Activated CD4-positive, alpha-beta T cell treated with anti-CD3 and anti-CD28 coated beads, Interleukin-2, amount 50 U/mL, for 48 hours (primary cell): ENCODE data around the gene SLAMF9.

Experiments
- DNase-seq, 2 experiments: peaks; one replicate each; pipeline ENCODE4 v3.0.0-alpha.2; 2020

SLAMF9 gene

DNA sequence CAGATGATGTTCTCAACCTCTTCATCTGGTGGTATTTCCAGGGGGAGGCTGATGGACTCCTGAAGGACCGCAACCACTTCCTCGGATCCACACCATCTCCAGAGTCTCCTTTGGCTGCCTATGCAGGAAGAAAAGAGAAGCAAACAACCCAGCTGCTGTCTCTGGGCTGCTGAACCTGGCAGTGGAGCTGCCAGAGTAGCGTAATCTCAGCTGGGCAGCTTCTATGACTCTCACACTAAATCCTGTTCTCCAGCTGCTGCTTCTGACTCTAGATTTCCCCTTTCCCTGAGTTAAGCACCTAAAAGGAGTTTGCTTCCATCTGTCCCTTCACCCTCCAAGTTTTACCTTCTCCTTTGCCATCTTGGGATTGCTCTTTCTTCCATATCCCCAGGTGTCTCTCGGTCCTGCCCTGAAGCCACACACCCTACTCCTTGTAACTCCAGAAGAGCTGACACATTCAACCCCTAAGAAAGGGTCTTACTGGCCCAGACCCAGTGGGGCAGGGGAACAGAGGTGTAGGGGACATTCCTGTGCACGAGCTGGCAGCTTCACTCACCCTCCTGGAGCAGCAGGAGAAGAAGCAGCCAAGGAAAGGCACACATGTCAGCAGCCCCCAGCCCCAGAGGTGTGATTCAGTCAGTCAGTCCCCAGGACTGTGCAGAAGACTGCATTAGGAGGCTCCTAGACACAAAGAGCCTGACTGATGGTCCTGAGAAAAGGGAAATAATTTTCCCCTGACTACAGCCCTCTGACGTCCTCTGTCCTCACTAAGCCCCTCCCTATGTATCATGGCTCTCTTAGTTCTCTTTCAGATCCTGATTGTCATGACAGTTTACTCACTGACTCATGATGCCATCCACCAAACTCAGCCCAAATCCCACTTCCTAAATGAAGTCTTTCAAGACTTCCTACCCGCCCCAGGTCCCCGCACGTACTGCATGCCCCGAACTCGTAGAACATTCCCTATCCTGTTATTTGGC is at the start of gene SLAMF9:
Gene SLAMF9 (minus strand): TSS at position 702 of the 980 bp plus-strand sequence. CDS start 100 bp downstream, at position 602.
- no peak for DNase-seq

DNA sequence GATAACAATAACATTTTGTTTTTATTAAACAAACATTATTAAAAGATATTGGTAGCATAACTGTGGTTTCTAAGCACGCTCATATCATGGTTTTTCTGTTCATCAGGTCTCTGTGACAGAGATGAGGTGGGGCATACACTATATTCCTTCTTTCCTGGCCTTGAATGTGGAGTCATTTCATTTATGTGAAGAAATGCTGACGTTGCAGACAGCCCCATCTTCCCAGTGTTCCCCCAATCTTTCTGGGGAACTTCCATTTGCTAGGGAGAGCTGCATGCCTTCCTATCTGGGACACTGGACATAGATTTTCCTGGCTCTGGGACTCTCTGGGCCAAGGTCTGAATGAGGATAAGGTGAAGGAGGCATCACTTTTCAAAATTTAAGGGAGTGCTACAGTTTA is 47.4 kb upstream of the SLAMF9 start:
- DNase-seq = no peak

DNA sequence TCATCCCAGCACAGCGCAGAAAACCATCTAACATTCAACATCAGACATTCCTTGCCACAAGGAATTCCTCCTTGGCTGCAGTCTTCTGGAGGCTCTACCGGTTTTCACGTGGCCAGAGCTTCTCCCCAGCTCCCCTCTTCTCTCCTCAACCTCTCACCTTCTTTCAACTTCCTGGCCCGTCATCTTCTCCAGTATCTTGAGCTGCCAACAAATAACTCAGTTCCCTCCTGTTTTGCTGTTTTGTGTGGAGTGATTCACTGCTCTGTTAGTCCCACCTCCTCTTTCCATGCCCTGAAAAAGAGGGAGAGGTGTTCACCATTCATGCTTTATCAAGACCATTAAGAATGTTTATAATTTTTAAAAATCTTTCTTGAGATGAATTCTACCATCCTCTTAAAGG is 45.2 kb upstream of the SLAMF9 start:
- DNase-seq = no peak

DNA sequence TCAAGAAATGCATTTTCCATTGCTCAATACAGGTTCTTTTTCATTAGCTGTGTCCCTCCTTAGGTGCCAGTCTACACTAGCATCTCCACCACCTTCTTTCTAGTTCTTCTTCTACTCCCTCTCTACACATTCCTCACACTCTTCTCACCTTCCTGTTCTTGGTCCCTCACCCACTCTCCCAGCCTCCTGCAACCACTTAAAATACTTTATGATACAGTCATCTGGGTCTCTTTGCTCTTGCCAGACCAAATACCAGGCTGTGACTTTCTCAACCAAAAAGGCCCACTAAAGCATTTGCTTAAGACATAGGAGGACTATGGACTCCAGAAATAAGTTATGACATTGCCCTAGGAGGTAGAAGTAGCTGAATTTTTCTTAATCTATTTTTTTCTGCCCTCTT is 42.6 kb upstream of the SLAMF9 start:
- no peak for DNase-seq

DNA sequence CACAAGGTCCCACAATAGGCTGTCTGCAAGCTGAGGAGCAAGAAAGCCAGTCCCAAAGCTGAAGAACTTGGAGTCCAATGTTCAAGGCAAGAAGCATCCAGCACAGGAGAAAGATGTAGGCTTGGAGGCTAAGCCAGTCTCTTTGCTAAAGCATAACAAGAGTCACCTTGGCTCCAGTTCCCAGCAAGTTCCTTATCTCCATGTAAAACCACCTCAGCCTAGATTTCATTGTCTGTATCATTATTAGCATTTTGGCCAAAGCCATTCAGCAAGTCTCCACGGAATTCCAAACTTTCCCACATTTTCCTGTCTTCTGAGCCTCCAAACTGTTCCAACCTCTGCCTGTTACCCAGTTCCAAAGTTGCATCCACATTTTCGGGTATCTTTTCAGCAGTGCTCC is 40.9 kb upstream of the SLAMF9 start:
- no peak for DNase-seq

DNA sequence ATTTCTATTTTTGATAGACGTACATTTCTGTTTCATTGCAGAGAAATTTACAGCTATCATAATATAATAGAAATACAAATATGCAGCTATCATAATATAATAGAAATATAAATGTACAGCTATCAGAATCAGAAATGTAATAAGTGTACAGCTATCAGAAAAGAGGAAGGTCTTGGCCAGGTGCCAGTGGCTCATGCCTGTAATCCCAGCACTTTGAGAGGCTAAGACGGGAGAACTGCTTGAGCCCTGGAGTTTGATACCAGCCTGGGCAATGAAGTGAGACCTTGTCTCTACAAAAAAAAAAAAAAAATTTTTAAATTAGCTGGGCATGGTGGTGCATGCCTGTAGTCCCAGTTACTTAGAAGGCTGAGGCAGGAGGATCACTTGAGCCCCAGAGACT is 39.9 kb upstream of the SLAMF9 start:
- no peak for DNase-seq

DNA sequence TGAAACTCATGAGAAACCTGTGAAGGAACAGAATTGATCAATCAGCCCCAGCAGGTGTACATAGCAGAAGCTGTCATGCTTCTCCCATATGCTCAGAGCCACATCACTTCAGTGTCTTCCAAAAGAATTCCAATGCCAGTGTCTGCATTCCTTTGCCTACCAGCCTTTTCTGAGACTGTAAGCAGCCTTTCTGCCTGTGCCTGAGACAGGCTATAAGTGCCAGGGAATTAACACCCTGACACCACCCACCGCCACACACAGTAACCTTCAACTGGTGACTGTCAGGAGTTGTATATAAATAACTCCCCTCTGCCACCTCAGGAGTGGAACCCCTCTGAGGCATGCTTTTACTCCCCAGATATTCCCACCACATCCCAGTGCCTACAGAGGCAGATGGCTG is 38.1 kb upstream of the SLAMF9 start:
- DNase-seq = no peak

DNA sequence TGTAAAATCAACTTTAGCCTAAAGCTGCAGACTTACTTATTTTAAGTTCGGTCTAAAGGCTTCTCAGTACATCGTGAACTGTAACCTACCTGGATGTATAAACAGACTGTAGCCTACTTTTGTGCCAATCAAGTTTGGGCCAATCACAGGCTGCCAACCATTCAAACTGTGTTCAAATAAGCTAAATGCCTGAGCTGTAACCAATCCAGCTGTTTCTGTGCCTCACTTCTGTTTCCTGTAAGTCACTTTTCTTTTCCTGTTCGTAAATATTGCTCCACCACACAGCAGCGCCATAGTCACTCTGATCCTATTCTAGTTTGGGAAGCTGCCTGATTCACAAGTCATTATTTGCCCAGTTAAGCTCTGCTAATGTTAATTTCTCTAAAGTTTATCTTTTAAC is 37.5 kb upstream of the SLAMF9 start:
- no peak for DNase-seq

DNA sequence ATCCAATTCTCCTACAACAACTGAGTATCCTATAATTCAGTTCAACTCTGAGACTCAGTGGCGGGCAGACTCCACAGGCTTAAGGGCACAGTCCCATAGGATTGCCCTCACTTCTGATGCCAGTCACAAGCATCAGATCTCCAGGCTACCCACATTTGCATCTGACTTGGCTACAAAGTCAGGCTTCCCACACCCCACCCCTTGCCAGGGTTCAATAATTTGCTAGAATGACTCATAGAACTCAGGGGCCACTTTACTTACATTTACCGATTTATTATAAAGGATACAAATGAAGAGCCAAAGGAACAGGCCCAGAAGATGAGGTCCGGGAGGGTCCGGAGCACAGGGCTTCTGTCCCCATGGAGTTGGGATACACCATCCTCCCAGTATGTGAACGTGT is 36.0 kb upstream of the SLAMF9 start:
- no peak for DNase-seq

DNA sequence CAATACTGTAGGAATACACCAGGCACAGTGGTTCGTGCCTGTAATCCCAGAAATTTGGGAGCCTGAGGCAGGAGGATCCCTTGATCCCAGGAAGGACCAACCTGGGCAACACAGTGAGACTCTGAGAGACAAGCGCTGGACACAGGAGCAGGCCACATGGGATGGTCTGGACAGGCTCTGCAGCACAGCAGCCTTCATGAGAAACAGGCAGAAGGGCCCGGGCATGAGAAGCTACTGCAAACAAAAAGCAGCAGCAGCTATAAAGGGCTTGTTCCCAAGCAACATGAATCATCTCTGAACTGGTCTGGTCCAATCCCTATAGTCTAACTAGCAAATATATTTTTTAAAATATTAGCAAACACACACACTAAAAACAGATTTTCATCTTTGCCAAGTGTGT is 35.5 kb upstream of the SLAMF9 start:
- DNase-seq = no peak

DNA sequence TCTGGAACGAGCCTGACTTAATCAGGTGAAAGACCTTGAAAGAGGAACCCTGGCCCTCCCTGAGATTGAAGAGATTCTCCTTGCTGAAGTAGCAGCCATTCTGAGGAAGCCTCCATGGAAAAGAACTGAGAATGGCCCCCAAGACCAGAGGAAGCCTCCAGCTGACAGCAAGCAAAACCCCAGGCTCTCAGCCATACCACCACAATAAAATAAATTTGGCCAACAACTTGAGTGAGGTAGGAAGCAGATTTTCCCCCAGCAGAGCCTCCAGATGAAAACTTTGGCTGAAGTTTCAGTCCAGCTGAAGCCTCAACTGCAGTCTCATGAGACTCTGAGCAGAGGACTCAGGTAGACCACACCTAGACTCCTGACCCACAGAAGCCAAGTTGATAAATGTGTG is 34.0 kb upstream of the SLAMF9 start:
- no peak for DNase-seq

DNA sequence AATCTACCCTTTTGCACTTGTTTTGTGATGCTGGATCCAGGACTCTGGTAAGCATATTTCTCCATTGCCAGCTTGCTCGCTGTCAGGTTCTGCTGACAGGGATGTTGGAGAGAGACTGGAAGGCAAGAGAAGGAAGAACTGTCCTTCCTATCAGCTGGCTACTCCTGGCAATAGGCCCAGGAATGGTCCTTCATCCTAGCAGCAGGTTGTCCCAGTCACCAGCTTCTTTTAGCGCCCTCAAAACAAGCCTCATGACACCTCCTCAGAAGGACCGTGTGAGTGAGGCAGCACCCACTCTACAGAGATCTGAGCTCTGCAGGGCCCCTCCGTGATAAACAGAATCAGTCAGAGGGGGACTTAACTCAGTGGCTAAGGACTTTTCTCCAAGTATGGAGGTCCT is 33.1 kb upstream of the SLAMF9 start:
- no peak for DNase-seq

DNA sequence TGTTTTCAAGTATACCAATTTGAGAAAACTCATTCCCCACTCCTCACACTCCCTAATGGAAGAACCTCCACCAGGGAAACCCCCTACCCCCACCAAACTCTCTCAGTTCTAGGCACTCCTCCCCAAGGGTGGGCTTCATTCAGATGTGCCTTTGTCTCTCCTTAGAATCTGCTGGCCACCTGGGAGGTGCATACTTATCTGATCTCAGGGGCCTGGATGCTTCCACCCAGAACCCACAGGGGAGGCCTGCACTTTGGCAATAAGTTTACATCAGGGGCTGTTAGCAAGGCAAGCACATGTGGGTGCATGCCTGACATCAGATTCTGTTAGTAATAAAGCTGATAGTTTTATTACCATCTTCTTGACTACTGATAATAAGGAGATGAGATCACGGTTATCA is 32.5 kb upstream of the SLAMF9 start:
- DNase-seq = no peak

DNA sequence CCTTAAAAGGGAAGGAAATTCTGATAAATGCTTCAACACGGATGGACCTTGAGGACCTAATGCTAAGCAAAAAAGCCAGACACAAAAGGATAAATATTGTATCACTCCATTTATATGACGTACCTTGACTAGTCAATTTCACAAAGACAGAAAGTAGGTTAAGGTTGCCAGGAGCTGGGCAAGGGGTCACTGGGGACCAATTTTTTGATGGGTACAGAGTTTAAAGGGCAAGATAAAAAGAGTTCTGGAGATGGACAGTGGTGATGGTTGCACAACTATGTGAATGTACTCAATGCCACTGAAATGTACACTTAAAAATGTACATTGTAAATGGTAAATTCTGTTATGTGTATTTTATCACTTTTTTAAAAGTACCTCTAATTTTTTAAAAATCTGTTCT is 32.1 kb upstream of the SLAMF9 start:
- DNase-seq = no peak

DNA sequence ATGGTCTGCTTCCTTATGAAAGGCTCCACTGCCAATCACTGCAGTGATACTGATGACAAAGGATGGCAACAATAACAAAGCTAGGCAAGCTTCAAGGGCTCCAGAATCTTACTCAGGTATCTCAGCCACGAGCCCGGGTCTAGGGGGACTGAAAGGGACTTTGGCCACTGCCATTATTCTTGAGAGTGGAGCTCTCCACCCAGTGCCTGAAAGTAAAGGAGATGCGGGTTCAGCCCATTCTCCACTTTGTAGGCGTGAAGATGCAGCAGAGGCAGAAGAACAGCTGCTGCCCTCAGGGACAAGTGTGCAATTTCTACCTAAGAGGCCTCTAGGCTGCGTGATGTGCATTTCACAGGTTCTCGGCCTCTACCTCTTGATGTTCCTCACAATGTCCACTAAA is 31.4 kb upstream of the SLAMF9 start:
- no peak for DNase-seq

DNA sequence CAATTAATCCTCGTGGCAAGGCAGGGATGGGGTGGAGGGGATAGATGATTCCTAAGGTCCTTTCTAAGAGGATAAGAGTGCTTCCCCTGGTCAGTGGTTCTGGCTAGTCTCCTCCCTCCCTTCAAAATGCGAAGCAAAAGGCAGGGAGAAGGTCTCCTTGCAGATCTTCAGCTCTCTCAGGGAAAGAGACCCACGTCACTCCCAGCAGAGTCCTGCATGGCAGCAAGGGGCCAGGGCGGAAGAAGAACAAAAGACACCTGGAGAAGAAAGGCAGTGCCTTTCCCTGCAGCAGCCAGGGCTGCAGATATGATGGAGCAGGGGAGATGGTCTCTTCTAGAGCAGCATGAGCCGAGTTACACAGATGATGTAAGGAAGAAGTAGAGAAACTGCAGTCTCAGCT is 29.6 kb upstream of the SLAMF9 start:
- DNase-seq = no peak

DNA sequence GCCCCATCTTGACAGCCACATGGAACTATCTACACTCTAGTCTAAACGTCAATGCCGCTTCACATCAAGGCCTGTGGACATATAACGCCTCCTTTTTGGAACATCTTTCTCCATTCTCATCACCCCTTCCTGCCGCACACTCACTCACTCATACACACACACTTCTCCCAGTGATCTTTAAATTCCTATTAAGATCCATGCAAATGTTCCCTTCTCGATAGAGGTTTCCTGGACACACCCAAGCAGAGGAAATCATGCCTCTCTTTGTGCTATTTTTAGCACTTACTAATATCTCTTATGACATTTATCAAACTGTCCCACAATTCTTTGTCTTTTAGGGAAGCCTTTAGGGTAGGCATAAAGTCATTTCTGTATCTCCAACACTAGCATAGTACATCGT is 28.2 kb upstream of the SLAMF9 start:
- no peak for DNase-seq

DNA sequence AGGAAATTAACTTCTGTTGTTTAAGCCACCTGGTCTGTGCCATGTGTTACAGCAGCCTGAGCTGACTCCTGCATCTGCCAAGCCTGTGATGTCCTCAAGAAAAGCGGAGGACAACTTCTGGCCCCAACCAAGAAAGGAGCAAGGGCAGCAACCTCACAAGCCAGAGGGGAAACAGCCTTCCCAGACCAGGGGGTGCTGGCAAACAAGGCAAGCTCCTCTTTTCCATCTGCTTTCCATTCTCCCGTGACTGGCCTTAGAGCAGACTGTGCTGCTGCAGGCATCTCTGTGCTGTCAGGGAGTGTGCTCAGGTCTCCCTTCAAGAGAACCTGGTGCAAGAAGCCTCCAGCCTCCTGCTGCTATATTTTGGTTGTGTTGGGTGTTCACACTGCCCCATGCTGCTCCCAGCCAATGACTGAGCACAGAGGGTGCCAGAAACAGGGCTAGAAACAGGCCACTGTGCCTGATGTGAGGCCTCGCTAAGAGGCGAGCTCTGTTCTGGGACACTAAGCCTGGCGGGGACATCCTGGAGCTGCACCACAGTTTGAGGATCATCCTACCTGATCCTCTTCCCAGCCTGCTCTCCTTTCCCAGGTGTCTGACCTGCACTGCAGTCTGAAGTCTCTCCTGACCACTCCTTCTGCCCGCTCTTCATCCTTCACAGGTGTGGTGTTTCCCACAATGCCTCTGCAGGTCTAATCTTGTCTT is 27.5 kb upstream of the SLAMF9 start:
- no peak for DNase-seq

DNA sequence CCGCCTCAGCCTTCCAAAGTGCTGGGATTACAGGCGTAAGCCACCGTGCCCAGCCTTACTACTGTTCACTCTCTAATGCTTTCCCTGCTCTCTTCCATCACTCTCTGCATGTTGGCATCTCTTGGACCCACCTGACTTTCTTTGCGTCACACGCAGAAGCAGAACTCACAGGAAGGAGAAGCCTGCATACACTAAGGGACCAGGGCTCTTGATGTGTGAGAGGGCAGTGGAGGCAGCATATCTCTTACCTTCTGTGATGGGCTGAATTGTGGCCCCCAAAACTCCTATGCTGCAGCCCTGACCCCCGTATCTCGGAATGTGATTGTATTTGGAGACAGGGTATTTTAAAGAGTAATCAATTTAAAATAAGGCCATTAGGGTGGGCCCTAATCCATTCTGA is 26.7 kb upstream of the SLAMF9 start:
- no peak for DNase-seq

DNA sequence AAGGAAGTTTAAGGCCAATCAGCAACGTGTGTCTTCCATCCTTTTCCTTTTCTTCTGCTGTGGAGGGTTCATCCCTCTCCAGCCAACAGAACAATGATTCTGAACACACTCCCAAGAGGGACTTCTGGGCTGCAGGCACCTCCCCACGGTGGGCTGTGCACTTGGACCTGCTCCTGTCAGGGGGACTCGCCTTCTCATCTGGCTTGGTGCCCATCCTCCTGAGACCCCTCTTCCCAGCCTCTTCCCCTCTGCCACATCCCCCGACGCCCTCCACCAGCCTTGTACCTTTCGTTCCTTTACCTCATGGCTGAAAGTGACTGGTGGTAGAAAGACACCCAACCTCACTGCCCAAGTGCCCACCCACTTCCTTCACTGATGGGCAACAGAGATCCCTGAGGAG is 26.0 kb upstream of the SLAMF9 start:
- DNase-seq = no peak

DNA sequence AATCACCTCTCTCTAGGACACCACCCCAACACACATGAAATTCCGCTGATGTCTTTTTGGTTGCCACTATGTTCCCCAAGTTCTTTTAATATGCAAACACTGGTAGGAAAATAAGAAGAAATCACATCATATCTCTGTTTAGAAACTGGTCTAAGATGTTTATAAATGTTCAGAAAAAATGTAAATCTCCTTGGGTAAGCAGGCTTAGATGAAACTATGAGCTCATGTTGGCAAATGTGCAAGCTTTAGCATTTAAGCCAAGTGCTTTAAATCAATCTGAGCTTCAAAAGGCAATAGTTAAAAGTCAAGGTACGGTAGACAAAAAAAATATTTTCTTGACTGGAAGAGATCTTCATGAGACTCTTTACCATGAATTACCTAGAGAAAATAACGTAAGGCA is 25.2 kb upstream of the SLAMF9 start:
- no peak for DNase-seq

DNA sequence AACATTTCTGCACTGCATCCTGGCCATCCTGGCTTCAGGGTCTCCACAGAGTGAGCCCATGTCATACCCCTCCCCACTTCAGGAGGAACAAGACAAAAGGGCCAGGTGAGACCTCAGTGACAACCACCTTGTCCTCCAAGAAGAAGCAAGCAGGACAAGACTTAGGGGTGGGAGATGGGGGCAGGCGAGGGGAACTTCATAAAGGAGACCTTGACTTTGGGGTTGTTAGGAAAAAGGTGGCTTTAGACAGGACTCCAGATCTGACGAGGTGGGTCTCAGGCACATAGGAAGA is 24.0 kb upstream of the SLAMF9 start:
- DNase-seq = no peak

DNA sequence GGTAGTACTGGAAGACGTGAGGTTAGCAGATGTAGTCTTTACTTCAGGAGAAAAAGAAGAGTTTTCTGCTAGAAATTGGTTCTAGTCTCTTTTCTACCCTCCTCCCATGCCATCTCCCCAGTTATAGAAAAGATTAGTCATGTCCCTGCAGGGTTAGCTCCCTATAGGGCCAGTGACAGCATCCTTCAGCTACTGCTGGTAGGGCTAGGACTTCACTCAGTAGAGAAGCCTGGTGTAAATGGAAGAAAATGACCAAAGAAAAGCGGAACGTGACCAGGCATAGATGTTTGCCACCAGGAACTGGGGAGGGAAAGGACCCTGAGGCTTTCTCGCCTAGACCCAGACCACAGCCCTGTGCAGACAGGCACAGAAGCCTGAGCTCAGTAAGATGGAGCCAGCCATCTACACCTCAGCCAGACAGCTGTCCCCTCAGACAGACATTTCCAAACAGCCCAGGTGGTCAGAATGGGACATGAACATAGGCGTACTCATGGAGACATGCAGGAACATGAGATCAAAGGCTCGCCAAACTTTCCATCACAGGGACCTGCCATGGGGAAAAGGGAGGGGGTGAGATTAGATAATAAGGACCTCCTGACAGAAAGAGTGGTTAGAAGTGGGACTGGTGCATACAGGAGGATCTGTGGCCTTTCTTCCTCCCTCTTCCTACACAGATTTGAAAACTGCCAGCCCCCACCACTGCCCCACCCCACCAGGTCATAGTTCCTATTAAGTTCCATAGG is 23.5 kb upstream of the SLAMF9 start:
- DNase-seq = no peak
